ENCODE data around the gene VAC14.

The VAC14 gene

GRCh38 chr16:70681382-70682238 is 119.3 kb downstream of the VAC14 start:
- Histone ChIP-seq H3K27me3 (replicated peaks; ENCODE audit: control insufficient read depth, insufficient read depth, low read length) (no peaks in the 10 kb centered on the region; the same call in 1 of the 2 replicates), H3K4me3 (replicated peaks; ENCODE audit: low read depth, low read length) (no peak overlapping the region), H3K36me3 (ENCODE audit: control insufficient read depth, insufficient read depth, low read length) (no peaks in the 10 kb centered on the region)
- no peak for TF ChIP-seq CTCF (IDR thresholded peaks at IDR 0.05; ENCODE audit: insufficient read depth, low read length, poor library complexity, severe bottlenecking)
- DNase-seq (ENCODE audit: extremely low read depth, insufficient read length): no peak

GRCh38 chr16:70680495-70681381 is 120.2 kb downstream of the VAC14 start:
- no peak for TF ChIP-seq CTCF (IDR thresholded peaks at IDR 0.05; ENCODE audit: insufficient read depth, low read length, poor library complexity, severe bottlenecking)
- no peaks in the 10 kb centered on the region; the same call in 1 of the 2 replicates for H3K27me3 ChIP-seq (replicated peaks; ENCODE audit: control insufficient read depth, insufficient read depth, low read length)
- no peak for DNase-seq (ENCODE audit: extremely low read depth, insufficient read length)
- no peaks in the 10 kb centered on the region for H3K36me3 ChIP-seq (ENCODE audit: control insufficient read depth, insufficient read depth, low read length)
- no peak overlapping the region for H3K4me3 ChIP-seq (replicated peaks; ENCODE audit: low read depth, low read length)

- DNase-seq (ENCODE audit: extremely low read depth, insufficient read length): no peak
- Histone ChIP-seq H3K4me3 (replicated peaks; ENCODE audit: low read depth, low read length) (no peak overlapping the region), H3K36me3 (ENCODE audit: control insufficient read depth, insufficient read depth, low read length) (no peaks in the 10 kb centered on the region), H3K27me3 (replicated peaks; ENCODE audit: control insufficient read depth, insufficient read depth, low read length) (no peaks in the 10 kb centered on the region; the same call in 1 of the 2 replicates)
- no peak for TF ChIP-seq CTCF (IDR thresholded peaks at IDR 0.05; ENCODE audit: insufficient read depth, low read length, poor library complexity, severe bottlenecking)
Observed at GRCh38 chr16:70679671-70680494, 121.1 kb downstream of the VAC14 start.

GRCh38 chr16:70678898-70679670 is 121.9 kb downstream of the VAC14 start:
- TF ChIP-seq CTCF (IDR thresholded peaks at IDR 0.05; ENCODE audit: insufficient read depth, low read length, poor library complexity, severe bottlenecking): no peak
- no peak overlapping the region for H3K4me3 ChIP-seq (replicated peaks; ENCODE audit: low read depth, low read length)
- H3K27me3 ChIP-seq (replicated peaks; ENCODE audit: control insufficient read depth, insufficient read depth, low read length): no peaks in the 10 kb centered on the region; the same call in 1 of the 2 replicates
- no peaks in the 10 kb centered on the region for H3K36me3 ChIP-seq (ENCODE audit: control insufficient read depth, insufficient read depth, low read length)
- no peak for DNase-seq (ENCODE audit: extremely low read depth, insufficient read length)

Data from GM06990 (cell line).